ENCODE measurements around the gene HM13.

DNA sequence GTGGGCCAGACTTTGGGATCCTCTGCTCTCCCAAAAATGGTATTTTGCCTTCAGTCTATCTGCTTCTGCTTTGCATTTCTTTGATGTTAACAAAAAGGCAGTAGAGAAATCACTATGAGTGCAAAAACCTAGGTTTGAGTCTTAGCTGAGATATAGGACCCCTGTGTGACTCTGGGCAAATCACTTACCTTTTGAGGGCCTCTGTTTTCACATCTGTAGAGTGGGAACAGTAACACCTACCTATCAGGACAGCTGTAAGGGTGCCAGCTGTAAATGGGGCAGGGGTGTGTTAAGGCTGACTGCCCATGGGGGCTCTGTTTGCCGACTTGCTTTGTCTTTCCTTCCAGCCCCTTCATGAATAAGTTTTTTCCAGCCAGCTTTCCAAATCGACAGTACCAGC is 30.4 kb downstream of the HM13 start:
- TF ChIP-seq POLR2AphosphoS5 (IDR thresholded peaks at IDR 0.05; ENCODE audit: low read depth, low read length) (no peak), TAF1 (IDR thresholded peaks at IDR 0.05; ENCODE audit: low read depth, low read length) (no peak), POLR2A (IDR thresholded peaks at IDR 0.05; ENCODE audit: low read depth, low read length) (no peak), PAX5 (IDR thresholded peaks at IDR 0.05; ENCODE audit: insufficient read depth, low read length, severe bottlenecking) (no peak), POU2F2 (IDR thresholded peaks at IDR 0.05; ENCODE audit: low read depth, low read length) (no peak)

All from GM12891 (cell line).